ENCODE results near the gene PIP5K1A. TPM values are rescaled to one million over a fixed set of nuclear protein-coding genes. Genes with fewer than 3 reads are reported as not detected.

The PIP5K1A gene
- total RNA-seq, 1 donor from 2014 or later = 47.9 TPM

DNA sequence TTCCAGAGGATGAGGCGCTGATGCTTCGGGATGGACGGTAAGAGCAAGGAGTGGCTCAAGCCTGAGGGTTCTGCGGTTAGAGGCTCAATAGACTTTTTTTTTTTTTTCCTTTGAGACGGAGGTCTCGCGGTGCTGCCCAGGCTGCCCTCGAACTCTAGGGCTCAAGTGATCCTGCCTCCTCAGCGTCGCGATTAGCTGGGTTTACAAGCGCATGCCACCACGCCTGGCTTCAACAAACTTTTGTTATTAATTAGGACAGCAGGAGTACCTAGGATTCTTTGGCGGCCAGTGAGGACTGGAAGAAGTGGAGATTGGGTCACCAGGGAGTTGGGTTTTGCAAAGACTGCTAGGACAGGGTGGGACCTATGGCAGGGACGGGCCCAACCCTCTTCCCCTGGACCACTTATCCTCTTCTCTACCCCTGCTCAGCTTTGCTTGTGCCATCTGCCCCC lies 31.8 kb upstream of the PIP5K1A start:
- Histone ChIP-seq H3K9me3 (no peaks in the 10 kb centered on the region), H3K4me1 (peaks cover 26% of the 10 kb centered on the region), H3K4me3 (peak overlapping the region; percentile 86), H3K36me3 (peaks cover 50% of the 10 kb centered on the region), H3K27ac (peak overlapping the region; percentile 85), H3K27me3 (ENCODE audit: low read depth) (no peaks in the 10 kb centered on the region)
- DNase-seq = no peak
- intact Hi-C loops (cut with DNase I) = no loop called here
- peak in 1 of 2 donors; percentile 2 for ATAC-seq
- TF ChIP-seq, protein P1, sequence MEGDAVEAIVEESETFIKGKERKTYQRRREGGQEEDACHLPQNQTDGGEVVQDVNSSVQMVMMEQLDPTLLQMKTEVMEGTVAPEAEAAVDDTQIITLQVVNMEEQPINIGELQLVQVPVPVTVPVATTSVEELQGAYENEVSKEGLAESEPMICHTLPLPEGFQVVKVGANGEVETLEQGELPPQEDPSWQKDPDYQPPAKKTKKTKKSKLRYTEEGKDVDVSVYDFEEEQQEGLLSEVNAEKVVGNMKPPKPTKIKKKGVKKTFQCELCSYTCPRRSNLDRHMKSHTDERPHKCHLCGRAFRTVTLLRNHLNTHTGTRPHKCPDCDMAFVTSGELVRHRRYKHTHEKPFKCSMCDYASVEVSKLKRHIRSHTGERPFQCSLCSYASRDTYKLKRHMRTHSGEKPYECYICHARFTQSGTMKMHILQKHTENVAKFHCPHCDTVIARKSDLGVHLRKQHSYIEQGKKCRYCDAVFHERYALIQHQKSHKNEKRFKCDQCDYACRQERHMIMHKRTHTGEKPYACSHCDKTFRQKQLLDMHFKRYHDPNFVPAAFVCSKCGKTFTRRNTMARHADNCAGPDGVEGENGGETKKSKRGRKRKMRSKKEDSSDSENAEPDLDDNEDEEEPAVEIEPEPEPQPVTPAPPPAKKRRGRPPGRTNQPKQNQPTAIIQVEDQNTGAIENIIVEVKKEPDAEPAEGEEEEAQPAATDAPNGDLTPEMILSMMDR (IDR thresholded peaks at IDR 0.05) = no peak

DNA sequence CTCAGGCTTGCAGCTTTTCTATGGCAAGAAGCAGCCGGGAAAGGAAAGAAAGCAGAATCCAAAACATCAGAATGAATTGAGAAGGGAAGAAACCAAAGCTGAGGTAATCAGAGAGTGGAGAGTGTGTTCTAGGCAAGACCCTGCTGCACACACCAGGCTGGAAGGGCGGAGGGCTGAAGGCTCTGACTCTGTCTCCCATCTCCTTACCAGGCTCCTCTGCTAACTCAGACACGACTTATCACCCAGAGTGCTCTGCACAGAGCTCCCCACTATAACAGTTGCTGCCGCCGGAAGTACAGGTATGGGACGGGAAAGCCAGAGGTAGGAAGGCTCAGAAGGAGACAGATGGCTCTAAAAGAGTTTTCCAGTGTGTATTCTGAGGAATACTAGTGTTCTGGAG lies 31.2 kb upstream of the PIP5K1A start:
- no peaks in the 10 kb centered on the region for H3K9me3 ChIP-seq
- TF ChIP-seq, protein P1 (IDR thresholded peaks at IDR 0.05) = no peak
- no peak for ATAC-seq
- H3K36me3 ChIP-seq = peaks cover 44% of the 10 kb centered on the region
- DNase-seq = no peak
- no peaks in the 10 kb centered on the region for H3K27me3 ChIP-seq (ENCODE audit: low read depth)
- H3K27ac ChIP-seq = no peak overlapping the region
- intact Hi-C loops (cut with DNase I) = no loop called here
- peaks cover 26% of the 10 kb centered on the region for H3K4me1 ChIP-seq
- peak overlapping the region; percentile 86 for H3K4me3 ChIP-seq

DNA sequence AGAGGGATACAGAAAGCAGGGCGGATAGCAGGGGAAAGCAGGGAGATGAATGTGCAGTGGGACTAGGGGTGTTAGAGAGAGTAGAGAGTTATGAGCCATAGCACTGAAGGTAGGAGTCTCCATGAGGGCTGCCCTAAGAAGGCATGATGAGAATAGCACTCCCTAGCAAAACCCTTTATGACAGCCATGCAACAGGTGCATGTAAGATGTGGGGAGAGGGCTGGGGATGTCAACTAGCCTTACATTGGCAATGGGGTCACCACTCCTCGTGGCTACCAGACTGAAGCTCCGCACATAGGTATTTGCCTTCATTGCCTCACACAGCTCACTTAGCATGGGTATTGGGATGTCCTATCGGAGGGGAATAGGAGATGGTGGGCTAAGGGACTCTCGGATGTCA lies 27.2 kb upstream of the PIP5K1A start:
- DNase-seq (no peak), ATAC-seq (no peak)
- no peak overlapping the region for H3K4me3 ChIP-seq
- peaks cover 66% of the 10 kb centered on the region for H3K36me3 ChIP-seq
- H3K27me3 ChIP-seq (ENCODE audit: low read depth) = no peaks in the 10 kb centered on the region
- TF ChIP-seq, protein P1 (IDR thresholded peaks at IDR 0.05) = no peak
- peaks cover 9% of the 10 kb centered on the region for H3K4me1 ChIP-seq
- no peaks in the 10 kb centered on the region for H3K9me3 ChIP-seq
- intact Hi-C loops (cut with DNase I) = no loop called here
- H3K27ac ChIP-seq = no peak overlapping the region

DNA sequence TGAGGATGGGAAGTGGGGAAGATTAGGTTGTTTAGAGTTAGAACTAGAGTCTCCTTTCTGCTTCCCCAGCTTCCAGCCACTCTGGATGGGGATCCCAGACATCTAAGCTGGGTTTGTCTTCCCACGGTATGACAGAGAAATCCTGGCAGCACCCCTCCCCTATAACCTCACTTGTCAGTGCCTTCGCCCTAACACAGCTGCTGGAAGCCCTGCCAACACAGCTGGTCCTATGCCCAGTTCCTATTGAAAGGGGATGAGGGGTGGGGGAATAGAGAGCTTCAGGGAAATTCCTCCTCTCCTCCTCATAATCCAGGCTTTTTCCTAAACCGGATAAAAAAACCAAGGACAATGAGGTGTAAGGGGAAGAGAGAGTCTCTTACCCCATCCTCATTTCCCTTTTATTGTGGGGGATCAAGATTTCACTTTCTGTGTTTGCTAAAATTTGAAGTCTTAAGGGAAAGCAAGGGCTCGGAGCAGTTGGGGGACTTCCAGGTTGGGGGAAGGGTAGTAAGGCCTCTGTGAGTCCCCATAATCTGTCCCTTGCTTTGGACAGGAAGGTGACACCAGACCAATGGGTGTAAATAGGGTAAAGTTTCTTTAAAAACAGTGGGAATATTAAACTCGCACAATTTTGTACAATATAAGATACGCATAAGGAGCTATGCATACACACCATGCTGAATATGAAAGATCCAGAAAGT lies 23.2 kb upstream of the PIP5K1A start:
- Histone ChIP-seq H3K36me3 (peaks cover 73% of the 10 kb centered on the region), H3K4me3 (no peak overlapping the region), H3K4me1 (no peaks in the 10 kb centered on the region), H3K27me3 (ENCODE audit: low read depth) (no peaks in the 10 kb centered on the region), H3K9me3 (no peaks in the 10 kb centered on the region), H3K27ac (no peak overlapping the region)
- intact Hi-C loops (cut with DNase I) = no loop called here
- DNase-seq (no peak), ATAC-seq (no peak)
- TF ChIP-seq, protein P1 (IDR thresholded peaks at IDR 0.05) = no peak

DNA sequence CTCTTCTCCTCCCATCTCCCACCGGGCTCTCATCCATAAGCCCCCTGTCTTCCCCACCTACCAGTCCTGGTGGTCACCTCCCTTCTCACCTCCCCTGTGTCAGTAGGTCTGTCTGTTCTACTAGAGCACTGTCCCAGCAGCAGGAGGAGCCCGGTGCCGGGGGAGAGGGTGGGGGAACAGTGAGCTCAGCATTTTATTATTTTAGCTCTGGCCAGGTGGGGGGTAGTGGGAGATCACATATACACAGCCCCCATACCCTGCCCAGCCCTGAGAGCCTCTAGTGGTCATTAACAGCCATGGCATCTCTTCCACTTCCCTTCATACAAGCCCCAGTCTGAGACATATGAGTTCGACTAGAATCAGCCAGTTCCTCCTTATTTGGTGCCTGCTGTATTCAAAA lies 22.5 kb upstream of the PIP5K1A start, which contains the start of gene TMOD4:
Gene TMOD4, minus strand, starts transcription at position 119 of the 400 bp plus-strand sequence. CDS start 1,106 bp downstream, outside the sequence.
- DNase-seq = no peak
- peak; percentile 29 to 56 for ATAC-seq
- Histone ChIP-seq H3K4me1 (no peaks in the 10 kb centered on the region), H3K27me3 (ENCODE audit: low read depth) (no peaks in the 10 kb centered on the region), H3K27ac (no peak within 1 kb of the TSS), H3K9me3 (no peaks in the 10 kb centered on the region), H3K36me3 (peaks cover 73% of the 10 kb centered on the region), H3K4me3 (no peak within 1 kb of the TSS)
- intact Hi-C loops (cut with DNase I) = no loop called here
- TF ChIP-seq, protein P1 (IDR thresholded peaks at IDR 0.05) = peak; percentile 39
